ENCODE data around the gene SRPX2. TPM values are rescaled to one million over a fixed set of nuclear protein-coding genes. Genes with fewer than 3 reads are reported as not detected.
A peak's percentile ranks its signal among the peaks of the same experiment; 100 is the strongest.

SRPX2 gene
- total RNA-seq, 6 experiments from 2014 or later: 3.1 to 13.7 (median 3.7) TPM

GRCh38 chrX:100600758-100601157 is 43.2 kb upstream of the SRPX2 start:
- DNase-seq (no peak), ATAC-seq (peak; percentile 29 to 80 (median 44))
- no peaks in the 10 kb centered on the region for H3K9me3 ChIP-seq
- no peaks in the 10 kb centered on the region for H3K27me3 ChIP-seq
- TF ChIP-seq POLR2A (IDR thresholded peaks at IDR 0.05) (no peak), CTCF (IDR thresholded peaks at IDR 0.05) (no peak)
- no peaks in the 10 kb centered on the region for H3K4me1 ChIP-seq
- no peaks in the 10 kb centered on the region for H3K36me3 ChIP-seq
- 6% methylated on average over 1 of the region's 1 CpG for WGBS (ENCODE audit: insufficient coverage, low coverage, low lambda C conversion rate, missing lambda C conversion rate)
- intact Hi-C loops (cut with DNase I): no loop called here
- no peak overlapping the region for H3K27ac ChIP-seq
- no peak overlapping the region for H3K4me3 ChIP-seq

GRCh38 chrX:100606753-100607152 is 37.2 kb upstream of the SRPX2 start:
- no peak for ATAC-seq
- intact Hi-C loops (cut with DNase I): no loop called here
- 14% methylated on average over 1 of the region's 1 CpG for WGBS (ENCODE audit: insufficient coverage, low coverage, low lambda C conversion rate, missing lambda C conversion rate)

GRCh38 chrX:100609591-100609990 is 34.4 kb upstream of the SRPX2 start:
- H3K27me3 ChIP-seq: no peaks in the 10 kb centered on the region
- no peaks in the 10 kb centered on the region for H3K4me1 ChIP-seq
- no peak overlapping the region for H3K27ac ChIP-seq
- TF ChIP-seq POLR2A (IDR thresholded peaks at IDR 0.05) (no peak), CTCF (IDR thresholded peaks at IDR 0.05) (peak in 1 of 4 donors; percentile 11)
- 7% methylated on average over 1 of the region's 1 CpG for whole genome bisulfite sequencing (ENCODE audit: insufficient coverage, low coverage, low lambda C conversion rate, missing lambda C conversion rate)
- intact Hi-C loops (cut with DNase I): no loop called here
- H3K4me3 ChIP-seq: no peak overlapping the region
- H3K36me3 ChIP-seq: no peaks in the 10 kb centered on the region
- ATAC-seq (no peak), DNase-seq (no peak)
- H3K9me3 ChIP-seq: no peaks in the 10 kb centered on the region

More at GRCh38 chrX:100606753-100607152, 37.2 kb upstream of the SRPX2 start:
- Histone ChIP-seq H3K9me3 (no peaks in the 10 kb centered on the region), H3K27me3 (no peaks in the 10 kb centered on the region), H3K4me1 (no peaks in the 10 kb centered on the region), H3K27ac (no peak overlapping the region), H3K36me3 (no peaks in the 10 kb centered on the region), H3K4me3 (no peak overlapping the region)
- no peak for DNase-seq
- TF ChIP-seq CTCF (IDR thresholded peaks at IDR 0.05) (no peak), POLR2A (IDR thresholded peaks at IDR 0.05) (no peak)

- no peak for TF ChIP-seq CTCF (IDR thresholded peaks at IDR 0.05)
- no peak for TF ChIP-seq POLR2A (IDR thresholded peaks at IDR 0.05)
- no peak for ATAC-seq
- DNase-seq: no peak
Observed at GRCh38 chrX:100611951-100612350, 32.0 kb upstream of the SRPX2 start.

GRCh38 chrX:100615005-100615404 is 29.0 kb upstream of the SRPX2 start:
- H3K4me1 ChIP-seq: no peaks in the 10 kb centered on the region
- TF ChIP-seq POLR2A (IDR thresholded peaks at IDR 0.05) (no peak), CTCF (IDR thresholded peaks at IDR 0.05) (peak; percentile 48 to 61 (median 54))
- DNase-seq (peak in 1 of 3 donors; percentile 49), ATAC-seq (peak; percentile 85 to 100 (median 92))
- no peak overlapping the region for H3K27ac ChIP-seq
- intact Hi-C loops (cut with DNase I): no loop called here
- WGBS (ENCODE audit: insufficient coverage, low coverage, low lambda C conversion rate, missing lambda C conversion rate): 15% methylated on average over 3 of the region's 3 CpGs
- no peaks in the 10 kb centered on the region for H3K36me3 ChIP-seq
- no peaks in the 10 kb centered on the region for H3K9me3 ChIP-seq
- H3K27me3 ChIP-seq: no peaks in the 10 kb centered on the region
- no peak overlapping the region for H3K4me3 ChIP-seq

More at GRCh38 chrX:100611951-100612350, 32.0 kb upstream of the SRPX2 start:
- WGBS (ENCODE audit: insufficient coverage, low coverage, low lambda C conversion rate, missing lambda C conversion rate): 60% methylated on average over 5 of the region's 5 CpGs
- H3K9me3 ChIP-seq: no peaks in the 10 kb centered on the region
- no peak overlapping the region for H3K4me3 ChIP-seq
- H3K27me3 ChIP-seq: no peaks in the 10 kb centered on the region
- no peaks in the 10 kb centered on the region for H3K4me1 ChIP-seq
- intact Hi-C loops (cut with DNase I): no loop called here
- H3K36me3 ChIP-seq: no peaks in the 10 kb centered on the region
- H3K27ac ChIP-seq: no peak overlapping the region

Measured in right lobe of liver (tissue), 6 donors.